OCI-LY7 (cell line): ENCODE results near the gene THAP4.

ENCODE experiments used
- EZH2phosphoT487 ChIP-seq: fragments of 200-600 bp; sonication (generic); IDR thresholded peaks from 2 replicates; pipeline ENCODE4 v1.6.1; 2018; ENCODE audit warnings: low read depth, borderline replicate concordance, mild to moderate bottlenecking, mixed run types, antibody characterized with exemption, low read length, moderate library complexity, mixed read lengths
- TF ChIP-seq, protein P1 (sequence below): fragments of 200-600 bp; sonication (generic); conservative IDR thresholded peaks from 2 replicates; pipeline ENCODE4 v1.5.1; 2014; ENCODE audit warnings: mild to moderate bottlenecking, antibody characterized with exemption, low read length, moderate library complexity, mixed read lengths

DNA sequence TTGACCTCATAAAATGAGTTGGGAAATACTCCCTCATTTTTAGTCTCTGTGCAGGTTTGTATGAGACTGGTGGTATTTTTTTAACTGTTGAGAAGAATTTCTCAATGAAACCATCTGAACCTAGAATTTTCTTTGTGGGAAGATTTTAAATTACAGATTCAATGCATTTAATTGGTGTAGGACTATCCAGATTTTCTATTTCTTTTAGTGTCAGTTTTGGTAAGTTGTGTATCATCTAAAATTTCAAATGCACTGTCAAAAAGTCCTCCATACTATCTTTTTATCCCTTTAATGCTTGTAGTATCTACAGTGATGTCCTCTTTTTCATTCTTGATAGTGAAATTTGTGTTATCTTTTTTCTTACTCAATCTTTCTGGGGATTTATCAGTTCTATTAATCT lies 80.2 kb downstream of the THAP4 start:
- TF ChIP-seq, protein P1, sequence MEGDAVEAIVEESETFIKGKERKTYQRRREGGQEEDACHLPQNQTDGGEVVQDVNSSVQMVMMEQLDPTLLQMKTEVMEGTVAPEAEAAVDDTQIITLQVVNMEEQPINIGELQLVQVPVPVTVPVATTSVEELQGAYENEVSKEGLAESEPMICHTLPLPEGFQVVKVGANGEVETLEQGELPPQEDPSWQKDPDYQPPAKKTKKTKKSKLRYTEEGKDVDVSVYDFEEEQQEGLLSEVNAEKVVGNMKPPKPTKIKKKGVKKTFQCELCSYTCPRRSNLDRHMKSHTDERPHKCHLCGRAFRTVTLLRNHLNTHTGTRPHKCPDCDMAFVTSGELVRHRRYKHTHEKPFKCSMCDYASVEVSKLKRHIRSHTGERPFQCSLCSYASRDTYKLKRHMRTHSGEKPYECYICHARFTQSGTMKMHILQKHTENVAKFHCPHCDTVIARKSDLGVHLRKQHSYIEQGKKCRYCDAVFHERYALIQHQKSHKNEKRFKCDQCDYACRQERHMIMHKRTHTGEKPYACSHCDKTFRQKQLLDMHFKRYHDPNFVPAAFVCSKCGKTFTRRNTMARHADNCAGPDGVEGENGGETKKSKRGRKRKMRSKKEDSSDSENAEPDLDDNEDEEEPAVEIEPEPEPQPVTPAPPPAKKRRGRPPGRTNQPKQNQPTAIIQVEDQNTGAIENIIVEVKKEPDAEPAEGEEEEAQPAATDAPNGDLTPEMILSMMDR: no peak
- TF ChIP-seq EZH2phosphoT487: no peak
